ENCODE measurements around the gene C10orf120.

- TF ChIP-seq CTCF (conservative IDR thresholded peaks at IDR 0.05; ENCODE audit: low read length) (no peak), EZH2phosphoT487 (IDR thresholded peaks at IDR 0.05; ENCODE audit: borderline replicate concordance) (no peak)
Measured at GRCh38 chr10:122725768-122726167, 26.1 kb upstream of the C10orf120 start.
